Measurements from ENCODE around the gene ECM2.

- no peak for TF ChIP-seq CTCF (IDR thresholded peaks at IDR 0.05; ENCODE audit: low read length)
- TF ChIP-seq EZH2 (IDR thresholded peaks at IDR 0.05; ENCODE audit: borderline replicate concordance, low read length) = no peak
Observed at GRCh38 chr9:92493749-92494387, 41.9 kb downstream of the ECM2 start.
